AG09319 (cell line): ENCODE results near the gene CAPN12.

ENCODE experiments used
- DNase-seq: peaks from one replicate; pipeline ENCODE4 v3.0.0-alpha.2; 2010; ENCODE audit warnings: low read depth; ENCODE audit errors: extremely low read depth
- TF ChIP-seq, protein P1 (sequence below): IDR thresholded peaks from 2 replicates; pipeline ENCODE4 v1.5.1; 2011; ENCODE audit warnings: low read depth, mild to moderate bottlenecking, inconsistent platforms, low read length, moderate library complexity

Gene CAPN12

DNA sequence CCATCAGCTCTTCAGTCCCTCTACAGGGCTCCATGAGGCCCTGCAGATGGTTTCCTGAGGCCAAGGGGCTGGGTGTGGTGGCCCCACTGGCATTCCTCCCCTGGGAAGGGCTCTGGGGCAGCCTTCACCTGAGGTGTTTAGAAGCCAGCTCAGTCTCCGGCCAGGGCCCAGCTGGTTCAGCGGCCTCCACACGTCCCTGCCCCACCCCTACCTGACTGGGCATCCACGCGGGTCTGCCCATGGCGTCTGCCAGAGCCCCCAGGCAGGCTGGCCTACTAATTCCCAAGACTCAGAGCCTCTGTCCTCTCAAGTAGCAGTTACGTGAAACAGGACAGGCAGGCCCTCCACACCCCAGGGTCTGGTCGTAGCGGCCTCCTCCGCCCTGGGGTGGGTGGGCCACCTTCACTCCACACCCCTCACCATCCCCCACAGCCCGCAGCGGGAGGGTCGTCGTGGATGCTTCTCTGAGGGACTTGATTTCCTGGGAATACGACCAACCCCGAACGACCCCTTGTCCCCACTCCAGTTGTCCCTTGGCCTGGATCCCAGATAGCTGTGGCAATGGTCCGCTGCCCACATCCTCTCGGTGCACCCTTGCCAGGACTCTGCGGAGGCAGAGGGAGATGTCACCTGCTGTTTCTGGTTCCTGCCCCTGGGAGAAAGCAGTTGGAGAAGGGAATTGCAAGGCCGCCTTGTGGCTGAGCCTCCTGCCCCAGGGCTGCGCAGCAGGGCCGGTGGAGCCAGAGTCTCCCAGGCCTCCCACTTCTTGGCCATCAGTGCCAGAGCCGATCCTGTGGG is 24.3 kb downstream of the CAPN12 start:
- TF ChIP-seq, protein P1, sequence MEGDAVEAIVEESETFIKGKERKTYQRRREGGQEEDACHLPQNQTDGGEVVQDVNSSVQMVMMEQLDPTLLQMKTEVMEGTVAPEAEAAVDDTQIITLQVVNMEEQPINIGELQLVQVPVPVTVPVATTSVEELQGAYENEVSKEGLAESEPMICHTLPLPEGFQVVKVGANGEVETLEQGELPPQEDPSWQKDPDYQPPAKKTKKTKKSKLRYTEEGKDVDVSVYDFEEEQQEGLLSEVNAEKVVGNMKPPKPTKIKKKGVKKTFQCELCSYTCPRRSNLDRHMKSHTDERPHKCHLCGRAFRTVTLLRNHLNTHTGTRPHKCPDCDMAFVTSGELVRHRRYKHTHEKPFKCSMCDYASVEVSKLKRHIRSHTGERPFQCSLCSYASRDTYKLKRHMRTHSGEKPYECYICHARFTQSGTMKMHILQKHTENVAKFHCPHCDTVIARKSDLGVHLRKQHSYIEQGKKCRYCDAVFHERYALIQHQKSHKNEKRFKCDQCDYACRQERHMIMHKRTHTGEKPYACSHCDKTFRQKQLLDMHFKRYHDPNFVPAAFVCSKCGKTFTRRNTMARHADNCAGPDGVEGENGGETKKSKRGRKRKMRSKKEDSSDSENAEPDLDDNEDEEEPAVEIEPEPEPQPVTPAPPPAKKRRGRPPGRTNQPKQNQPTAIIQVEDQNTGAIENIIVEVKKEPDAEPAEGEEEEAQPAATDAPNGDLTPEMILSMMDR: no peak

DNA sequence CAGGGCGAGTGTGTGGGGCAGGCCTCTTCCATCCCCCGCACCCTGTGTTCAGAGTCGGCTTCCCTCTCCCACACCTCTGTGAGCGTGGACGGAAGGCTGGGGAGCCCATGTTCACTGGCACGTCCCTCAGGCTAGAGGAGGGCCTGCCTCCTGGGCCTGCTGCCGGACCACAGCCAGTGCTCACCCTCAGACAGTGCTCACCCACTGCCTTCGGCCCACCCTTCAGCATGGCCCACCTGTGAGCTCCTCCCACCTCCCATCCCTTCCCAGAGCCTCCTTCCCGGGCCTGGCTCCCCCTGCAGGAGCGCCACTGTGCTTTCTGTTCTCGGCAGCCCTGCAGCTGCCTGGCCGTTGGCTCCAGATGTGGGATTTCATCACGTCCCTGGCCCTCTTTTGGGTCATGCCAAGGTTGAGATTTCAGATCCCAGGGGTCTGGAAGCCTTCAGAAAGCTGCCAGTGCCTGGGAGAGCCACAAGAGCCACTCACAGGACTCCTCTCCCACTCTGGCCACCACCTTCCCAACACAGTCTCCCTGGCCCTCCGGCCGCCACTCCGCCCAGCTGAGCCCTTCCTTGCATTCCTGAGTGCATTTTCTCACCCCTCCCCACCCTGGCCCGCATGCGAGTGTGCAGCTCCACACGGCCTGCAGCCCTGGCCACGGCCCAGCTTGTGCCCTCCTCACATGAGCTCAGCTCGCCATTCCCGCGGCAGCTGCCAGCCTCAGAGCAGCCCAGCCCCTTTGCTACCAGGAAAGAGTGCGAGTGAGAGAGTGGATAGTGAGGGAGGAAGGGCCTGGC is 25.3 kb downstream of the CAPN12 start:
- no peak for DNase-seq
- TF ChIP-seq, protein P1: peak; percentile 34

More for the DNA sequence above, 24.3 kb downstream of the CAPN12 start:
- DNase-seq: no peak

DNA sequence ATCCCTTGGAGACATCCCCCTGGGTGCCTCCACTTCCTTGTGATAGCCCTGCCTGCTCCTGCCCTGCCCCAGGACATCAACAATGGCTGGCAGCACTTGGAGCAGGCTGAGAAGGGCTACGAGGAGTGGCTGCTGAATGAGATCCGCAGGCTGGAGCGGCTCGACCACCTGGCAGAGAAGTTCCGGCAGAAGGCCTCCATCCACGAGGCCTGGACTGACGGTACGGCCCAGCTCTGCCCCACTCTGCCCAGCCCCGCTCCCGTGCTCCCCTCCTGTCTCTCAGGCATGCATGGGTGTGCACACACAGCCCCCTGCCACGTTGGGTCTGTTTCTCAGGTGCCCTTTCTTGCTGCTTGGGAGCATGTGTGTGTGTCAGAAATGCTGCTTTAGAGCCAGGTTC is 26.4 kb downstream of the CAPN12 start:
- no peak for DNase-seq
- TF ChIP-seq, protein P1: no peak

DNA sequence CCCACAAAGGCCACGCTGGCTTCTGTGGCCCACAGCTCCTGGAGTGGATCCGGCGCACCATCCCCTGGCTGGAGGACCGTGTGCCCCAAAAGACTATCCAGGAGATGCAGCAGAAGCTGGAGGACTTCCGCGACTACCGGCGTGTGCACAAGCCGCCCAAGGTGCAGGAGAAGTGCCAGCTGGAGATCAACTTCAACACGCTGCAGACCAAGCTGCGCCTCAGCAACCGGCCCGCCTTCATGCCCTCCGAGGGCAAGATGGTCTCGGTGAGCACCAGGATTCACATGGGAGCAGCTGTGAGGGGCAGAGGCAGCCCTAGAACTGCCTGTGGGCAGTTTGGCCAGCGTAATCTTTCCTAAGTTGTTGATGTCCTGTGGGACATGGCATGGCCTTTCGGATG is 27.2 kb downstream of the CAPN12 start:
- TF ChIP-seq, protein P1: no peak
- no peak for DNase-seq

DNA sequence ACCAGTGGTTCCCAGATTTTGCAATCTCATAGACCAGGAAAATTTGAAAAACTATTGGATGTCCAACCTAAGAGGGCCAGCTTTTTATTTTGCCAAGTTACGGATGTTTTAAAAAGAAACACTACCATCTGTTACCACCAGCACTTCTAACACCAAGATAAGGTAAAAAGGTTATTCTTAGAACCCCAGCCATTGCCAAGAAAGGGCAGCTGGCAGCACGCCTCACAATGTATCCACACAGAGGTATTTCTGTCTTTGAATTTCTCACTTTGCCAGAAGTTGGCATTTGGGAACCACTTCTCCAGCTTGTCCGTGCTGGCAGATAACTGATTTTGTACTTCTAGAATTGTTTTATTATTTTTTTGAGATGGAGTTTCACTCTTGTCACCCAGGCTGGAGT is 28.7 kb downstream of the CAPN12 start:
- TF ChIP-seq, protein P1: no peak
- DNase-seq: no peak

DNA sequence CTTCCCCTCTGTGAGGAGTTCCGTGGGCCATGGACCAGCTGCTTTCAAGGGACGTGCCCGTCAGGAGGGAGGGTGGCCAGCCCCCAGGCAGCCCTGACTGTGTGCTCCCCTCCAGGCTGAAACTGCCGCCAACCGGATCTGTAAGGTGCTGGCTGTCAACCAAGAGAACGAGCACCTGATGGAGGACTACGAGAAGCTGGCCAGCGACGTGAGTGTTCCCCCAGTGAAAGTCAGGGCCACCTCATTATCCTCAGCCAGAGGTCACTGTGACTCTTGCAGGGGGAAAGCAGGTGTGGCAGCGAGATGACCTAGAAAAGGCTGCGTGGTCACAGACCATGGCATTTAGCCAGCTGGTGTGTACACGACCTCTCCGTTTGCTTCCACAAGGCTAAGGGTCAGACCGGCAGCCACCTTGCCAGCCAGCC is 29.9 kb downstream of the CAPN12 start:
- no peak for DNase-seq
- TF ChIP-seq, protein P1: no peak

DNA sequence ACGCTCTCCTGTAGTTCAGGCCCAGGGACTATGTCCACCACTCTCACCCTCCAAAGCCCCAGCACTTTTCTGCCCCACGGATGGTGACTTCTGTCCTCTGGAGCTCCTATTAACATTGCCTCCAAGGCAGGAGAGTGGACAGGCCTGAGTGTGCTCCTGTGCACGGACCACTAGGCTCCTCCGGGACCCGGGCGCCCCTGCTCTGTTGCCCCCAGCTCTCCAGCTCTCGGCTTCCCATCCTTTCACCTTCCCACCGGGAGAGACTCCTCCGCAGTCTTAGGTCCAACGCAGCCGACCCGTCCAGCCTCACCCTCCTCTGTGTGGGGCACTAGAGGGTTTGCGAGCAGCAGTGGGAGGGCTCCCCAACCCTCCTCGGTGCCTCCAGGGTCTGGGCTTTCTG is 30.4 kb downstream of the CAPN12 start:
- TF ChIP-seq, protein P1: no peak
- no peak for DNase-seq
